Vagina (tissue), 2 donors: ENCODE data around the gene ALKBH6. TPM values are rescaled to one million over a fixed set of nuclear protein-coding genes. Genes with fewer than 3 reads are reported as not detected.

Experiments used
- DNase-seq, 2 donors: peaks; one replicate each; pipeline ENCODE4 v3.0.0-alpha.2; 2017; ENCODE audit errors: extremely low spot score in 2 of 2
- H3K27ac ChIP-seq: fragments of 200-600 bp; sonication (generic); one replicate; pipeline ENCODE4 v1.5.1; 2019
- H3K27me3 ChIP-seq: fragments of 200-600 bp; sonication (generic); one replicate; pipeline ENCODE4 v1.5.1; 2019
- H3K36me3 ChIP-seq, 2 donors: fragments of 200-600 bp; sonication (generic); one replicate each; pipeline ENCODE4 v1.5.1; 2017 to 2019
- H3K4me1 ChIP-seq: fragments of 200-600 bp; sonication (generic); one replicate; pipeline ENCODE4 v1.5.1; 2019
- H3K4me3 ChIP-seq, 2 donors: fragments of 200-600 bp; sonication (generic); 1 replicate in 1 of 2; 2 replicates in 1 of 2; pipeline ENCODE4 v1.5.1; 2016 to 2019
- H3K9me3 ChIP-seq: fragments of 200-600 bp; sonication (generic); one replicate; pipeline ENCODE4 v1.5.1; 2019
- CTCF ChIP-seq, 3 experiments: fragments of 450-650 bp in 2 of 3; fragments of 200-600 bp in 1 of 3; sonication (generic) in 1 of 3; IDR thresholded peaks; one replicate each; pipeline ENCODE4 v1.5.1; 2017 to 2019; ENCODE audit warnings: antibody characterized with exemption in 3 of 3, mild to moderate bottlenecking in 2 of 3, moderate library complexity in 2 of 3
- POLR2A ChIP-seq, 2 donors: fragments of 450-650 bp; IDR thresholded peaks; one replicate each; pipeline ENCODE4 v1.6.1; 2017; ENCODE audit warnings: antibody characterized with exemption in 2 of 2, mild to moderate bottlenecking in 2 of 2, moderate library complexity in 2 of 2
- POLR2AphosphoS5 ChIP-seq, 2 donors: sonication (generic); formaldehyde crosslinking; IDR thresholded peaks; one replicate each; pipeline ENCODE4 v1.9.0; 2017; ENCODE audit warnings: antibody characterized with exemption in 2 of 2, mild to moderate bottlenecking in 2 of 2, low read depth in 1 of 2; ENCODE audit not compliant: insufficient read depth in 1 of 2
- intact Hi-C: fragments of 100-400 bp; cut with DNase I; formaldehyde crosslinking; loops from one replicate; pipeline ENCODE4 v1.15.1; 2023
- total RNA-seq: library from RNA; depleted of rRNA; stranded (reverse); fragments of >200 nt; gene quantifications from one replicate; pipeline ENCODE4 v1.2.3, GENCODE V29; 2016

Gene ALKBH6
- total RNA-seq, 1 donor from 2014 or later = 21.9 TPM

- Histone ChIP-seq H3K27ac (no peak overlapping the region), H3K4me1 (no peaks in the 10 kb centered on the region), H3K4me3 (no peak overlapping the region), H3K36me3 (peaks cover 0 to 38% of the 10 kb centered on the region in 2 donors), H3K9me3 (no peaks in the 10 kb centered on the region), H3K27me3 (no peaks in the 10 kb centered on the region)
- no peak for DNase-seq
- intact Hi-C loops = no loop called here
- no peak for TF ChIP-seq POLR2A (IDR thresholded peaks at IDR 0.05)
- TF ChIP-seq CTCF (IDR thresholded peaks at IDR 0.05) = no peak
- TF ChIP-seq POLR2AphosphoS5 (IDR thresholded peaks at IDR 0.05; ENCODE audit: insufficient read depth in 1 of 2, low read depth in 1 of 2) = no peak
These were observed 9.4 kb upstream of the ALKBH6 start for GRCh38 chr19:36023432-36023831.

- intact Hi-C loops = no loop called here
- Histone ChIP-seq H3K36me3 (peaks cover 0 to 43% of the 10 kb centered on the region in 2 donors), H3K9me3 (no peaks in the 10 kb centered on the region), H3K27ac (no peak overlapping the region), H3K4me3 (no peak overlapping the region), H3K27me3 (no peaks in the 10 kb centered on the region), H3K4me1 (peaks cover 7% of the 10 kb centered on the region)
- no peak for DNase-seq
- TF ChIP-seq POLR2AphosphoS5 (IDR thresholded peaks at IDR 0.05; ENCODE audit: insufficient read depth in 1 of 2, low read depth in 1 of 2) (no peak), POLR2A (IDR thresholded peaks at IDR 0.05) (no peak), CTCF (IDR thresholded peaks at IDR 0.05) (no peak)
These were observed 5.2 kb upstream of the ALKBH6 start for GRCh38 chr19:36019061-36019670.

GRCh38 chr19:36013280-36014011, 567 bp downstream of the ALKBH6 start:
- intact Hi-C loops = no loop called here
- Histone ChIP-seq H3K9me3 (no peaks in the 10 kb centered on the region), H3K36me3 (peaks cover 0 to 16% of the 10 kb centered on the region in 2 donors), H3K4me1 (peaks cover 31% of the 10 kb centered on the region), H3K4me3 (peak overlapping the region; percentile 74 to 76), H3K27me3 (no peaks in the 10 kb centered on the region), H3K27ac (peak overlapping the region; percentile 68)
- DNase-seq = no peak
- TF ChIP-seq POLR2AphosphoS5 (IDR thresholded peaks at IDR 0.05; ENCODE audit: insufficient read depth in 1 of 2, low read depth in 1 of 2) (no peak), CTCF (IDR thresholded peaks at IDR 0.05) (no peak), POLR2A (IDR thresholded peaks at IDR 0.05) (no peak)

GRCh38 chr19:36010402-36010801, 3.6 kb downstream of the ALKBH6 start:
- Histone ChIP-seq H3K4me1 (peaks cover 33% of the 10 kb centered on the region), H3K4me3 (no peak overlapping the region), H3K36me3 (no peaks in the 10 kb centered on the region), H3K27me3 (no peaks in the 10 kb centered on the region), H3K9me3 (no peaks in the 10 kb centered on the region), H3K27ac (no peak overlapping the region)
- DNase-seq = no peak
- intact Hi-C loops = no loop called here
- TF ChIP-seq POLR2AphosphoS5 (IDR thresholded peaks at IDR 0.05; ENCODE audit: insufficient read depth in 1 of 2, low read depth in 1 of 2) = no peak

- no peaks in the 10 kb centered on the region for H3K9me3 ChIP-seq
- TF ChIP-seq POLR2A (IDR thresholded peaks at IDR 0.05) (no peak), CTCF (IDR thresholded peaks at IDR 0.05) (no peak), POLR2AphosphoS5 (IDR thresholded peaks at IDR 0.05; ENCODE audit: insufficient read depth in 1 of 2, low read depth in 1 of 2) (peak in 1 of 2 donors; percentile 0)
- H3K27ac ChIP-seq = peak overlapping the region; percentile 53
- no peaks in the 10 kb centered on the region for H3K36me3 ChIP-seq
- peak overlapping the region; percentile 43 to 49 for H3K4me3 ChIP-seq
- intact Hi-C loops = no loop called here
- DNase-seq = no peak
- H3K27me3 ChIP-seq = no peaks in the 10 kb centered on the region
- H3K4me1 ChIP-seq = peaks cover 30% of the 10 kb centered on the region
These were observed 4.2 kb downstream of the ALKBH6 start for GRCh38 chr19:36009633-36010379.
